Stimulated activated CD8-positive, alpha-beta memory T cell treated with anti-CD3 and anti-CD28 coated beads, Interleukin-4, amount 100 ng/mL, for 24 hours (primary cell): ENCODE data around the gene CYP27A1.

Experiments used
- DNase-seq: peaks from one replicate; pipeline ENCODE4 v3.0.0-alpha.2; 2020; ENCODE audit warnings: low read depth

Gene CYP27A1

GRCh38 chr2:218858671-218859555 is 77.0 kb downstream of the CYP27A1 start:
- DNase-seq, result no peak

- no peak for DNase-seq
These were observed 77.6 kb downstream of the CYP27A1 start, which contains the start of gene WNT6 for GRCh38 chr2:218859556-218859987. Gene WNT6, plus strand, starts transcription at chr2:218859805. Its CDS starts 233 bp downstream, at chr2:218860038.

GRCh38 chr2:218859988-218860831 is 78.3 kb downstream of the CYP27A1 start:
- DNase-seq, result no peak

- DNase-seq, result no peak
These were observed 79.0 kb downstream of the CYP27A1 start for GRCh38 chr2:218860950-218861381.

GRCh38 chr2:218861645-218862318 is 79.8 kb downstream of the CYP27A1 start:
- DNase-seq, result no peak

GRCh38 chr2:218863021-218863520 is 81.1 kb downstream of the CYP27A1 start:
- no peak for DNase-seq
